Suprapubic skin (tissue), 4 donors: ENCODE measurements around the gene SLC4A1AP. TPM values are rescaled to one million over a fixed set of nuclear protein-coding genes. Genes with fewer than 3 reads are reported as not detected.

Experiments used
- DNase-seq, 2 donors: peaks; one replicate each; pipeline ENCODE4 v3.0.0-alpha.2; 2019; ENCODE audit warnings: low spot score in 2 of 2
- H3K27ac ChIP-seq: fragments of 200-600 bp; sonication (generic); one replicate; pipeline ENCODE4 v1.5.1; 2019
- H3K27me3 ChIP-seq: fragments of 200-600 bp; sonication (generic); one replicate; pipeline ENCODE4 v1.5.1; 2019
- H3K36me3 ChIP-seq: fragments of 200-600 bp; sonication (generic); one replicate; pipeline ENCODE4 v1.5.1; 2019
- H3K4me1 ChIP-seq: fragments of 200-600 bp; sonication (generic); one replicate; pipeline ENCODE4 v1.5.1; 2019
- H3K4me3 ChIP-seq: fragments of 200-600 bp; sonication (generic); one replicate; pipeline ENCODE4 v1.5.1; 2019; ENCODE audit warnings: mild to moderate bottlenecking
- H3K9me3 ChIP-seq: fragments of 200-600 bp; sonication (generic); one replicate; pipeline ENCODE4 v1.5.1; 2019
- EP300 ChIP-seq: sonication (generic); formaldehyde crosslinking; IDR thresholded peaks from one replicate; pipeline ENCODE4 v1.6.1; 2017; ENCODE audit warnings: antibody characterized with exemption
- POLR2A ChIP-seq, 2 donors: fragments of 450-650 bp; IDR thresholded peaks; one replicate each; pipeline ENCODE4 v1.6.1; 2017; ENCODE audit warnings: antibody characterized with exemption in 2 of 2, mild to moderate bottlenecking in 2 of 2, moderate library complexity in 2 of 2
- POLR2AphosphoS5 ChIP-seq, 3 donors: sonication (generic); formaldehyde crosslinking; IDR thresholded peaks; one replicate each; pipeline ENCODE4 v1.6.1; 2017; ENCODE audit warnings: antibody characterized with exemption in 3 of 3
- WGBS: methylation state at CpG from one replicate; pipeline ENCODE4 v1.1.5; 2018; 5-methylcytosine and 5-hydroxymethylcytosine counted together
- total RNA-seq, 4 donors: library from RNA; depleted of rRNA; stranded (reverse); fragments of >200 nt; gene quantifications; one replicate each; pipeline ENCODE4 v1.1.0, GENCODE V29; 2016
- TF ChIP-seq, protein P1 (sequence below), 2 donors: fragments of 200-600 bp in 1 of 2; fragments of 450-650 bp in 1 of 2; sonication (generic) in 1 of 2; IDR thresholded peaks; one replicate each; pipeline ENCODE4 v1.5.1; 2016 to 2019; ENCODE audit warnings: antibody characterized with exemption in 2 of 2, mild to moderate bottlenecking in 1 of 2, moderate library complexity in 1 of 2

The SLC4A1AP gene
- total RNA-seq, 4 donors from 2014 or later = 15.1 to 25.3 (median 20.7) TPM

DNA sequence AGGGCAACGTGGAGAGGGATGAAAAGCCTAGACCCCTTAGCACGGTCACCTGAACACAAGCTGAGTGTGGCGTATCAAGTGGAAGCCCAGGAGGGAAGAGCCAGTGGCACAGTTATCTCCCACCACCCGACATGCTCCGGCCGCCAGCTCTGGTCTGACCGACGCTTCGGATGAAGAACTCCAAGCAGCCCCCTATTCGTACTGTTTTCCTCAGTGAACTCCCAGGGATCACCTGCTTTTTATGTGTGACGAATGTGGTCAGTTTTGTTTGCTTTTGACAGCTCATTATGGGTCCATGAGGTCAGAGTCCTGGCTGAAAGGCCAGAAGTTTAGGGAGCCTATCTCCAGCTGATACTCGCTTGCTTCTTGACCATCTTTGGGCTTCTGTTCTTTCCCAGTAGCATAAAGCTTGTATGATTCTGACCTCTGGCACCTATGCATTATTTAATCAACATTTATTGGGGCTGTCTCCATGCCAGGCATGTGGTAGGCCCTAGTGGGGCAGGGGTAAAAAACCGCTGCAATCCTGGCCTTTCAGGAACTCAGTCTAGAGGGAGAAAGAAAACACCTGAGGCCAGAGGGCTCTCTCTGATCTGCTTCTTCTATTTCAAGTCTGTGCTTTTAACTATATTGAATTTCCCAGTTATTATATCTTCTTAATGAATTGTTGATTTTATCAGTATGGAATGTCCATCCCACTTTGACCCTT is 74.8 kb downstream of the SLC4A1AP start:
- TF ChIP-seq EP300 = no peak
- TF ChIP-seq, protein P1, sequence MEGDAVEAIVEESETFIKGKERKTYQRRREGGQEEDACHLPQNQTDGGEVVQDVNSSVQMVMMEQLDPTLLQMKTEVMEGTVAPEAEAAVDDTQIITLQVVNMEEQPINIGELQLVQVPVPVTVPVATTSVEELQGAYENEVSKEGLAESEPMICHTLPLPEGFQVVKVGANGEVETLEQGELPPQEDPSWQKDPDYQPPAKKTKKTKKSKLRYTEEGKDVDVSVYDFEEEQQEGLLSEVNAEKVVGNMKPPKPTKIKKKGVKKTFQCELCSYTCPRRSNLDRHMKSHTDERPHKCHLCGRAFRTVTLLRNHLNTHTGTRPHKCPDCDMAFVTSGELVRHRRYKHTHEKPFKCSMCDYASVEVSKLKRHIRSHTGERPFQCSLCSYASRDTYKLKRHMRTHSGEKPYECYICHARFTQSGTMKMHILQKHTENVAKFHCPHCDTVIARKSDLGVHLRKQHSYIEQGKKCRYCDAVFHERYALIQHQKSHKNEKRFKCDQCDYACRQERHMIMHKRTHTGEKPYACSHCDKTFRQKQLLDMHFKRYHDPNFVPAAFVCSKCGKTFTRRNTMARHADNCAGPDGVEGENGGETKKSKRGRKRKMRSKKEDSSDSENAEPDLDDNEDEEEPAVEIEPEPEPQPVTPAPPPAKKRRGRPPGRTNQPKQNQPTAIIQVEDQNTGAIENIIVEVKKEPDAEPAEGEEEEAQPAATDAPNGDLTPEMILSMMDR (IDR thresholded peaks at IDR 0.05) = no peak
- TF ChIP-seq POLR2AphosphoS5 (IDR thresholded peaks at IDR 0.05) = no peak
- no peak for TF ChIP-seq POLR2A (IDR thresholded peaks at IDR 0.05)
- WGBS = 86% methylated on average over 13 of the region's 13 CpGs
- Histone ChIP-seq H3K4me1 (peaks cover 21% of the 10 kb centered on the region), H3K27ac (no peak overlapping the region), H3K4me3 (no peak overlapping the region), H3K36me3 (no peaks in the 10 kb centered on the region), H3K27me3 (no peaks in the 10 kb centered on the region), H3K9me3 (no peaks in the 10 kb centered on the region)
- no peak for DNase-seq

DNA sequence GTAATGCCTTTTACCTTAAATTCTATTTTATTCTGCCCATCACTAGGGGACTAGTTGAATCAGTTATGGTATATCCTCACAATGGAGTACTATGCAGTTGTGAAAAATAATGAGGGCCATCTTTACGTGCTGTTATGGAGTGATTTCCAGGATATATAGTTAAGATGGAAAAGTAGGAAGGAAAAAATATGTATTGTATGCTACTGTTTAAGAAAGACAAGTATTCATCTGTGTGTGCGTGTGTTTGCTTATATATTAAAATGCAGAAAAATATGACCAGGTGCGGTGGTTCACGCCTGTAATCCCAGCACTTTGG is 75.3 kb downstream of the SLC4A1AP start:
- no peaks in the 10 kb centered on the region for H3K9me3 ChIP-seq
- no peaks in the 10 kb centered on the region for H3K36me3 ChIP-seq
- no peak for DNase-seq
- H3K27me3 ChIP-seq = no peaks in the 10 kb centered on the region
- no peak overlapping the region for H3K27ac ChIP-seq
- WGBS = 93% methylated on average over 4 of the region's 4 CpGs
- peaks cover 21% of the 10 kb centered on the region for H3K4me1 ChIP-seq
- TF ChIP-seq POLR2A (IDR thresholded peaks at IDR 0.05) = no peak
- TF ChIP-seq, protein P1 (IDR thresholded peaks at IDR 0.05) = no peak
- no peak overlapping the region for H3K4me3 ChIP-seq

DNA sequence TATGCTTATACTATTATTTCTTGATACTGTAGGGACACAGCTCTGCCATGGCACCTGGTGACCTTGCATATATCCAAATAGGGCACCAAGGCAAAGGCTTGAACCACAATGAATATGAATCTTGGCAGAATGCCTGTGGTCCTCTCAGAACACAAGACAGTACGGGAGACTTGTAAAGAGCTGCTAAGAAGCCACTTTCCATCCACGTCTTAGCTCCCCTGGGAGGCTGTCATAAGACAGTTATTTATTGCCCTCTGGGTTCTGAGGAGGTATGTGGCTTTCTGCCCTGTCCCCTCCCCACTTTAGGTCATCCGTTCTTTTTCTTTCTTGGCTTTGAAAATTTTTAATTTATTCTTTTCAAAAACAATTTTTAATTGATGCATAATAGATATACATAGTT is 78.0 kb downstream of the SLC4A1AP start:
- TF ChIP-seq POLR2A (IDR thresholded peaks at IDR 0.05) = no peak
- TF ChIP-seq POLR2AphosphoS5 (IDR thresholded peaks at IDR 0.05) = no peak
- TF ChIP-seq, protein P1 (IDR thresholded peaks at IDR 0.05) = no peak
- no peak for TF ChIP-seq EP300
- 47% methylated on average over 3 of the region's 3 CpGs for WGBS
- no peak for DNase-seq
- Histone ChIP-seq H3K36me3 (no peaks in the 10 kb centered on the region), H3K27ac (no peak overlapping the region), H3K9me3 (no peaks in the 10 kb centered on the region), H3K4me3 (no peak overlapping the region), H3K4me1 (peaks cover 7% of the 10 kb centered on the region), H3K27me3 (no peaks in the 10 kb centered on the region)

DNA sequence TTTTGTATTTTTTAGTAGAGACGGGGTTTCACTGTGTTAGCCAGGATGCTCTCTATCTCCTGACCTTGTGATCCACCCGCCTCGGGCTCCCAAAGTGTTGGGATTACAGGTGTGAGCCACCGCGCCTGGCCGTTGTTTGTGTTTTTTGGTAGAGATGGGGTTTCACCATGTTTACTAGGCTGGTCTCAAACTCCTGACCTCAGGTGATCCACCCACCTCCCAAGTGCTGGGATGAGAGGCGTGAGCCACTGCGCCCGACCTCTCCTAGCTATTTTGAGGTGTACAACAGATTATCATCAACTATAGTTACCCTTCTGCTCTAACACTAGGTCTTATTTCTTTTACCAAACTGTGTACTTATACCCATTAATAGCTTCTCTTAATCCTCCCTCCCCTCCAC is 78.9 kb downstream of the SLC4A1AP start:
- Histone ChIP-seq H3K4me3 (no peak overlapping the region), H3K27ac (no peak overlapping the region), H3K9me3 (no peaks in the 10 kb centered on the region), H3K27me3 (no peaks in the 10 kb centered on the region), H3K4me1 (peaks cover 1% of the 10 kb centered on the region), H3K36me3 (no peaks in the 10 kb centered on the region)
- TF ChIP-seq POLR2AphosphoS5 (IDR thresholded peaks at IDR 0.05) (no peak), EP300 (no peak), POLR2A (IDR thresholded peaks at IDR 0.05) (no peak)
- TF ChIP-seq, protein P1 (IDR thresholded peaks at IDR 0.05) = no peak
- no peak for DNase-seq
- WGBS = 98% methylated on average over 9 of the region's 9 CpGs

Other genes starting within 250 kb of the SLC4A1AP start
- 10 to 100 TPM; 66.8 to 84.3 (median 77.0) TPM for gene NRBP1, start 235.3 kb upstream of the SLC4A1AP start, total RNA-seq
- gene KRTCAP3, start 221.5 kb upstream of the SLC4A1AP start, total RNA-seq = 10 to 100 TPM; 31.0 to 50.1 (median 42.2) TPM
- 10 to 100 TPM; 21.6 to 70.0 (median 27.4) TPM for gene IFT172, start 174.1 kb upstream of the SLC4A1AP start, total RNA-seq
- 1 to 10 TPM; 4.7 to 8.0 (median 5.5) TPM for gene FNDC4, start 168.7 kb upstream of the SLC4A1AP start, total RNA-seq
- 1 to 10 TPM in 1 of 4 donors, under 1 TPM in 2, not detected in 1; 0.56 to 1.0 (median 0.64) TPM for gene GCKR, start 167.1 kb upstream of the SLC4A1AP start, total RNA-seq
- gene ZNF512, start 80.8 kb upstream of the SLC4A1AP start, total RNA-seq = 10 to 100 TPM in 3 of 4 donors, 1 to 10 TPM in 1; 8.1 to 23.5 (median 20.6) TPM
- gene CCDC121, start 34.9 kb upstream of the SLC4A1AP start, total RNA-seq = 1 to 10 TPM; 1.2 to 3.9 (median 3.0) TPM
- gene GPN1, start 34.8 kb upstream of the SLC4A1AP start, total RNA-seq = 10 to 100 TPM; 21.0 to 30.5 (median 24.2) TPM
- 10 to 100 TPM; 17.0 to 27.3 (median 22.2) TPM for gene SUPT7L, start 275 bp upstream of the SLC4A1AP start, total RNA-seq
- 10 to 100 TPM; 30.7 to 82.2 (median 56.3) TPM for gene MRPL33, start 107.8 kb downstream of the SLC4A1AP start, total RNA-seq
- gene RBKS, start 226.5 kb downstream of the SLC4A1AP start, total RNA-seq = 1 to 10 TPM; 1.0 to 2.2 (median 1.5) TPM
- 10 to 100 TPM; 23.7 to 41.1 (median 27.9) TPM for gene BABAM2, start 226.8 kb downstream of the SLC4A1AP start, total RNA-seq